Brain microvascular endothelial cell (primary cell): ENCODE measurements around the gene ODF2.
A peak's percentile ranks its signal among the peaks of the same experiment; 100 is the strongest.
"Not testable (repeated sequence)": the region's sequence is repeated elsewhere in the genome, so short reads cannot be mapped to it uniquely, and the experiment has no call there.

ENCODE experiments used
- DNase-seq: peaks from one replicate; pipeline ENCODE4 v3.0.0-alpha.2; 2020
- H3K27ac ChIP-seq: fragments of 250-450 bp; sonication (Bioruptor Pico); 2 replicates; pipeline ENCODE4 v1.5.1; 2020; ENCODE audit warnings: mild to moderate bottlenecking, moderate library complexity
- H3K27me3 ChIP-seq: fragments of 250-450 bp; sonication (Bioruptor Pico); replicated peaks from 2 replicates; pipeline ENCODE4 v1.5.1; 2020; ENCODE audit warnings: mild to moderate bottlenecking
- H3K36me3 ChIP-seq: fragments of 250-450 bp; sonication (Bioruptor Pico); replicated peaks from 2 replicates; pipeline ENCODE4 v1.5.1; 2020; ENCODE audit warnings: mild to moderate bottlenecking
- H3K4me3 ChIP-seq: 2 replicates; pipeline ENCODE4 v1.5.1; 2011; ENCODE audit warnings: low read depth, mild to moderate bottlenecking, control low read depth, low read length, moderate library complexity
- in situ Hi-C: cut with HindIII; loops from 2 replicates; pipeline ENCODE4 v1.10.0; 2017; ENCODE audit warnings: low sequenced_read_pairs, low pct_ligation_motif_present
- TF ChIP-seq, protein P1 (sequence below): IDR thresholded peaks from 2 replicates; pipeline ENCODE4 v1.5.1; 2011; ENCODE audit warnings: low read depth, mild to moderate bottlenecking, moderate library complexity, low read length, control low read depth, inconsistent platforms; ENCODE audit errors: missing control alignments

Gene ODF2

DNA sequence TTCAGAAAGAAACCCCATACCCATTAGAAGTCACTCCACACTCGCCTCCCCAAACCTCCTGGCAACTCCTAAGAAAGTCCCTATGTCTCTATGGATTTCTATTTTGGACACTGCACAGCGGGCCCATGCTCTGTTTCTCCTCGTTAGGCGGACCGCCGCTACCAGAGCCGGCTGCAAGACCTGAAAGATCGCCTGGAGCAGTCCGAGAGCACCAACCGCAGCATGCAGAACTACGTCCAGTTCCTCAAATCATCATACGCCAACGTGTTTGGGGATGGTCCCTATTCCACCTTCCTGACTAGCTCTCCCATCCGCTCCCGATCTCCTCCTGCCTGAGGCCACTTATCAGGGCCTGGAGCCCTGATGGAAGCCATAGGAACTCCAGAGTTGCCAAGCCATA, 44.1 kb downstream of the ODF2 start:
- in situ Hi-C loops = no loop called here
- DNase-seq = no peak
- no peak overlapping the region for H3K27ac ChIP-seq
- H3K4me3 ChIP-seq = no peak overlapping the region
- peaks cover 52% of the 10 kb centered on the region for H3K36me3 ChIP-seq
- no peaks in the 10 kb centered on the region for H3K27me3 ChIP-seq
- TF ChIP-seq, protein P1, sequence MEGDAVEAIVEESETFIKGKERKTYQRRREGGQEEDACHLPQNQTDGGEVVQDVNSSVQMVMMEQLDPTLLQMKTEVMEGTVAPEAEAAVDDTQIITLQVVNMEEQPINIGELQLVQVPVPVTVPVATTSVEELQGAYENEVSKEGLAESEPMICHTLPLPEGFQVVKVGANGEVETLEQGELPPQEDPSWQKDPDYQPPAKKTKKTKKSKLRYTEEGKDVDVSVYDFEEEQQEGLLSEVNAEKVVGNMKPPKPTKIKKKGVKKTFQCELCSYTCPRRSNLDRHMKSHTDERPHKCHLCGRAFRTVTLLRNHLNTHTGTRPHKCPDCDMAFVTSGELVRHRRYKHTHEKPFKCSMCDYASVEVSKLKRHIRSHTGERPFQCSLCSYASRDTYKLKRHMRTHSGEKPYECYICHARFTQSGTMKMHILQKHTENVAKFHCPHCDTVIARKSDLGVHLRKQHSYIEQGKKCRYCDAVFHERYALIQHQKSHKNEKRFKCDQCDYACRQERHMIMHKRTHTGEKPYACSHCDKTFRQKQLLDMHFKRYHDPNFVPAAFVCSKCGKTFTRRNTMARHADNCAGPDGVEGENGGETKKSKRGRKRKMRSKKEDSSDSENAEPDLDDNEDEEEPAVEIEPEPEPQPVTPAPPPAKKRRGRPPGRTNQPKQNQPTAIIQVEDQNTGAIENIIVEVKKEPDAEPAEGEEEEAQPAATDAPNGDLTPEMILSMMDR = no peak

DNA sequence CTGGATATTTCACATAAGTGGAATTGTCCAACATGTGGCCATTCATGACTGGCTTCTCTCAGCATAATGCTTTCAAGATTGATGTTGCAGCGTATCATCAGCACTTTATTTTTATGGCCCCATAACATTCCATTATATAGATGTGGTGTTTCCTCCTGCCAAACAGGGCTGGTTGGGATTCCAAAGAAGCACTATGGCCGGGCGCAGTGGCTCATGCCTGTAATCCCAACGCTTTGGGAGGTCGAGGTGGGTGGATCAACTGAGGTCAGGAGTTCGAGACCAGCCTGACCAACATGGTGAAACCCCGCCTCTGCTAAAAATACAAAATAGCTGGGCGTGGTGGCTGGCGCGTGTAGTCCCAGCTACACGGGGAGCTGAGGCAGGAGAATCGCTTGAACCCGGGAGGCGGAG, 47.6 kb downstream of the ODF2 start:
- H3K27ac ChIP-seq, H3K27me3 ChIP-seq, in situ Hi-C loops, DNase-seq, H3K4me3 ChIP-seq: not testable (repeated sequence)
- peaks cover 24% of the 10 kb centered on the region for H3K36me3 ChIP-seq

DNA sequence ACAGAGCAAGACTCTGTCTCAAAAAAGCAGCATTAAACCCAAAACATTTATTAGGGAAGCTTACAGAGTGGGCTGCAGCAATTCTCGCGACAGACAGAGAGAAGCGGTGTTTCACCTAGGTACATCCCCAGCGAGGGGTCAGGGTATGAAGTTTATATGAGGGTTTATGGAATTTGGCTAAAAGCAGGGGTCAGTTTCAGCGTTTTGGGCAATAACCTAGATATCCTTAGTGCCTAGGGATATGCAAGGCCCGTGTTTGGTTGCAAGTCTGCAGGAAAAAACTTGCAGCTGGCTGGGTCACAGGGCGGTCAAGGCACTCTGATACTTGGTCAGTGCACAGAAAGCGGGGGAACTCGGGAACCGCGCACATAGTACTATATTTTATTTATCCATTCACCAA, 48.1 kb downstream of the ODF2 start:
- no peaks in the 10 kb centered on the region for H3K27me3 ChIP-seq
- peak; percentile 13 for DNase-seq
- TF ChIP-seq, protein P1 = no peak
- in situ Hi-C loops = no loop called here
- H3K36me3 ChIP-seq = peaks cover 21% of the 10 kb centered on the region
- no peak overlapping the region for H3K27ac ChIP-seq
- H3K4me3 ChIP-seq = peak overlapping the region; percentile 98

DNA sequence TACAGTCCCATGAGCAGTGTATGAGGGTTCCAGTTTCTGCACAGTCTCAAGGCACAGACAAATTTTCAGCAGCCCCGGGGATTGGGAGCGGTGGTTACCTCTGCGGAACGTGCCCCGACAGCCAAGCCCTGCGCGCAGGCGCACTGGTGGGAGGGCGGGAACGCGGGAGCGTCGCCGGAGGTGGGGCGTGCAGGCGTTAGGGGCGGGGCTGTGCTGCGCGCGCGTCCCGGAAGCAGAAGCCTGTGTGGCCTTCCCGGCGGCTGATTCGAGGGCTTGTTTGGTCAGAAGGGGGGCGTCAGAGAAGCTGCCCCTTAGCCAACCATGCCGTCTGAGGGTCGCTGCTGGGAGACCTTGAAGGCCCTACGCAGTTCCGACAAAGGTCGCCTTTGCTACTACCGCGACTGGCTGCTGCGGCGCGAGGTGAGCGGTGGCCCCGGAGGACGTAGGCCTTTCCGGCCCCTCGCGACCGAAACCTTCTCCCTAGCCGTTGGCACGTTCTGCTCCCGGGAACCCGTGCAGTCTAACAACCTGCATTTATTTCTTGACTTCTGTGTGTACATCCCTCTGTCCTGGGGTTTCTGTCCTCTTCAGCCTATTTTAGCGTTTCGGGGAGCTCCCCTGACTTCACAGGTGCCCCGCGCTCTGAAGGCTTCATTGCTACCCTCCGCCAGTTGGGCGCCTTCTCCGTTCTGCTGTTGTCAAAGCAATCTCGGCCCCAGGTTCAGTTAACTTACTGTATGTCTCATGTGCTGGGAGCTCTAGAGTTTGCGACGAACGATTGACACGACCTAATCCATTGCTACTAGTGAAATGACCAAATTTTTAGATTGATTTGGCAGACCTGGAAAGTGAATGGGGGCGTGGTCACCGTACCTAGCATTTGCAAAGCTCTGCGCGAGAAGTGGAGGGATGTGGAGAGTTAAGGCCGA, 48.9 kb downstream of the ODF2 start, which contains the start of gene GLE1:
GLE1 (plus strand) TSS at position 235 of the 929 bp plus-strand sequence; CDS start at position 322, 87 bp downstream.
- peak; percentile 81 for DNase-seq
- TF ChIP-seq, protein P1 = no peak
- Histone ChIP-seq H3K36me3 (peaks cover 19% of the 10 kb centered on the region), H3K27me3 (no peaks in the 10 kb centered on the region), H3K4me3 (peak within 1 kb of the TSS; percentile 98), H3K27ac (peak within 1 kb of the TSS; percentile 46)
- in situ Hi-C loops = no loop called here

DNA sequence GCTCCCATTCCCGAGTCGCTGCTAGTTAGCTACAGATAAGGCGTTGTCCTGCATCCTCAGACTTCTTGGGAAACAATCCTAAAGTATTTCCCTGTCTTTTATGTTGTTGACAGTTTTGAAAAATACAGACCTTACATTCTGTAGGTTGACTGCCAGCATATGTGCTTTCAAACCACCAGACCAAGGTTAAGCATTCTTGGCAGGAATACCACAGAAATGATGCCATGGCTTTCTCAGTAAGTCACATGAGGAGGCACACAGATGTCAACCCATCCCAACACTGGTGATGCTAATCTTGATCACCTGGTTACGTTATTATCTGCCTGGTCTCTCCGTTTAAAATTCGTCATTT, 49.6 kb downstream of the ODF2 start:
- no peaks in the 10 kb centered on the region for H3K27me3 ChIP-seq
- H3K36me3 ChIP-seq = peaks cover 13% of the 10 kb centered on the region
- TF ChIP-seq, protein P1 = no peak
- peak overlapping the region; percentile 98 for H3K4me3 ChIP-seq
- H3K27ac ChIP-seq = no peak overlapping the region
- no peak for DNase-seq
- in situ Hi-C loops = no loop called here

DNA sequence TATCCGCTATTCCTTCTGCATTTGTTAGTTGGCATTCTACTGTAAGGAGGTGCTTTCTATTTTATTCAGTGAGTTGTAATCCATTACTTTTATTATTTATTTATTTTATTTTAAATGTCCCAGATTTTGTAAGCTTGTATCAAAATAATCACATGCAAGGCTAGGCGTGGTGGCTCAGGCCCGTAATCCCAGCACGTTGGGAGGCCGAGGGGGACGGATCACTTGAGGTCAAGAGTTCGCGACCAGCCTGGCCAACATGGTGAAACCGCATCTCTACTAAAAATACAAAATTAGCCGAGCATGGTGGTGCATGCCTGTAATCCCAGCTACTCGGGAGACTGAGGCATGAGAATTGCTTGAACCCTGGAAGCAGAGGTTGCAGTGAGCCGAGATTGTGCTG, 50.1 kb downstream of the ODF2 start:
- H3K27me3 ChIP-seq, H3K4me3 ChIP-seq, H3K27ac ChIP-seq, DNase-seq, in situ Hi-C loops: not testable (repeated sequence)
- H3K36me3 ChIP-seq = peaks cover 10% of the 10 kb centered on the region

DNA sequence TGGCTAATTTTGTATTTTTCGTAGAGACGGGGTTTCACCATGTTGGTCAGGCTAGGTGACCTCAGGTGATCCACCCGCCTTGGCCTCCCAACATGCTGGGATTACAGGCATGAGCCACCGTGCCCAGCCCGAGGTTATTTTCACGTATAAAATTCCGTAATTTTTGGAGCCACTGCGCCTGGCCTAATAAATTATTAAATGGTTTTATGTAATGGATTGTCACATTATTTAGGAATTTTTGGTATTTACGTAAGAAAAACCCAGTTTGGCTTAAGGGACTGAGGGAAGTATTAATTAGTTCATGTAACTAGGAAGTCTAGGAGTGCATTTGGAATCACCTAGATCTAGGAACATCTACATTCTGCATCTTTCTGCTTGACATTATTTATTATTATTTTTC, 57.0 kb downstream of the ODF2 start:
- no peak for DNase-seq
- in situ Hi-C loops = no loop called here
- Histone ChIP-seq H3K27me3 (no peaks in the 10 kb centered on the region), H3K4me3 (no peak overlapping the region), H3K36me3 (peaks cover 21% of the 10 kb centered on the region), H3K27ac (no peak overlapping the region)
- TF ChIP-seq, protein P1 = no peak
